DND-41 (cell line): ENCODE data around the gene CFAP251.

ENCODE experiments used
- ATAC-seq: fragments of 200-7000 bp; cut with Tn5 transposase; 3 replicates; pipeline ENCODE4 v1.9.1; 2021; ENCODE audit warnings: low read depth; ENCODE audit not compliant: insufficient read depth
- DNase-seq: peaks from one replicate; pipeline ENCODE4 v3.0.0-alpha.2; 2020
- H2AFZ ChIP-seq: 2 replicates; pipeline ENCODE4 v1.6.0; 2012; ENCODE audit warnings: low read depth, low read length
- H3K27ac ChIP-seq: 2 replicates; pipeline ENCODE4 v1.5.1; 2012; ENCODE audit warnings: low read length, inconsistent platforms
- H3K27me3 ChIP-seq: fragments of 200-600 bp; sonication (generic); 2 replicates; pipeline ENCODE4 v1.6.0; 2012; ENCODE audit warnings: low read length, mild to moderate bottlenecking, inconsistent platforms; ENCODE audit not compliant: insufficient read depth, poor library complexity
- H3K36me3 ChIP-seq: 2 replicates; pipeline ENCODE4 v1.5.1; 2012; ENCODE audit warnings: low read length, inconsistent platforms; ENCODE audit not compliant: insufficient read depth
- H3K4me1 ChIP-seq: 2 replicates; pipeline ENCODE4 v1.5.1; 2012; ENCODE audit warnings: mild to moderate bottlenecking, low read length; ENCODE audit not compliant: insufficient read depth
- H3K4me2 ChIP-seq: 2 replicates; pipeline ENCODE4 v1.6.0; 2012; ENCODE audit warnings: mild to moderate bottlenecking, moderate library complexity, low read length, inconsistent platforms; ENCODE audit not compliant: insufficient read depth
- H3K4me3 ChIP-seq, 2 experiments: fragments of 200-600 bp in 1 of 2; shearing (Covaris generic) in 1 of 2; 2 replicates each; pipeline ENCODE4 v1.5.1; 2012 to 2016; ENCODE audit warnings: inconsistent platforms in 2 of 2, low read length in 2 of 2, mild to moderate bottlenecking in 2 of 2, low read depth in 1 of 2, moderate library complexity in 1 of 2
- H3K79me2 ChIP-seq: 2 replicates; pipeline ENCODE4 v1.6.0; 2012; ENCODE audit warnings: low read length, inconsistent platforms; ENCODE audit not compliant: insufficient read depth
- H3K9ac ChIP-seq: 2 replicates; pipeline ENCODE4 v1.6.0; 2012; ENCODE audit warnings: low read depth, mild to moderate bottlenecking, inconsistent platforms, low read length, moderate library complexity
- H3K9me3 ChIP-seq: 2 replicates; pipeline ENCODE4 v1.5.1; 2012; ENCODE audit warnings: low read length, moderate library complexity, mild to moderate bottlenecking, inconsistent platforms; ENCODE audit not compliant: insufficient read depth, severe bottlenecking
- H4K20me1 ChIP-seq: 2 replicates; pipeline ENCODE4 v1.6.0; 2012; ENCODE audit warnings: low read length; ENCODE audit not compliant: insufficient read depth
- CTCF ChIP-seq: IDR thresholded peaks from 2 replicates; pipeline ENCODE4 v1.5.1; 2012; ENCODE audit warnings: borderline replicate concordance, low read length, moderate library complexity, mild to moderate bottlenecking; ENCODE audit not compliant: poor library complexity, severe bottlenecking; ENCODE audit errors: extremely low read depth
- EZH2 ChIP-seq: IDR thresholded peaks from 3 replicates; pipeline ENCODE4 v1.6.1; 2012; ENCODE audit warnings: borderline replicate concordance, low read depth, mild to moderate bottlenecking, moderate library complexity, low read length, inconsistent platforms; ENCODE audit not compliant: severe bottlenecking

CFAP251 gene

DNA sequence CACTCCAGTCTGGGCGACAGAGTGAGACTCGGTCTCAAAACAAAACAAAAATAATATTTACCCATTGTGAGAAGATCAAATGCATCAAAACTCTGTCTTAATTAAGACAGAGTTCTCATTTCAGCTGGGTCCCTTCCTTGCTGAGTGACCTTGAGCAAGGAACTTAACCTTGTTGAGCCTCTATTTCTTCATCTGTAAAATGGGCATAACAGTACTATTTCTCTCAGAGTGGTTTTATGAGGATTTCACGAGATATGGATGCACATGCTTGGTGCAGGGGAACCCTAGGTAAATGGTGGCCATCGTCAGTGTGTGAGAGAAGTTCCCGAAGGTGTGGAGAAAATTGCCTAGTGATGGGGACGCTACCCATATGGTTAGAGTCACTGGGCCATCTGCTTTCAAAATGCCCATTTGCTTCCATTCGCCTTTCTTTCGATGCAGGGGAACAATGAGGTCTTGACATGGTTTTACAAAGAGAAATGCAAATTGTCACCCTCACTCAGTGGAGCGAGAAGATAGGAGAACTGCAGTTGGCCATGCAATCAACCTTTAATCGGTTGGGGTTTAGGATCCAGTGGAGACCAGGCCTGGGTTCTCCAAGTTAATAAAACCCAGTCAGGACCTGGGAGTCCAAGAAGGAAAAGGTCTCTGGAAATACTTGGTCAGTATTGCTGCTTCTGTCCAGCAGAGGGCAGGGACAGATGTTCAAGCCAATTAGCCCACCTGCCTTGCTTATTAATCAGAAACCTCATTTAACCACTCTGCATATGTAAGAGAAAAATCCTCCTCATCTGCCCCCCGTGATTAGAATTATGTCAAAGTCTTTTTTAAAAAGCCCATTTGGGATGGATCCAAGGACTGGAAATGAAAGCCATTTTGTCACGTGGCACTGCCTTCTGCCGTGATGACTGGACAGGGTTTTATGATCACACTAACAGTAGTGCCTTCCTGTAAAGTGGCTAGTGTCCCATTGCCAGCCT lies 37.2 kb downstream of the CFAP251 start:
- no peak for DNase-seq

DNA sequence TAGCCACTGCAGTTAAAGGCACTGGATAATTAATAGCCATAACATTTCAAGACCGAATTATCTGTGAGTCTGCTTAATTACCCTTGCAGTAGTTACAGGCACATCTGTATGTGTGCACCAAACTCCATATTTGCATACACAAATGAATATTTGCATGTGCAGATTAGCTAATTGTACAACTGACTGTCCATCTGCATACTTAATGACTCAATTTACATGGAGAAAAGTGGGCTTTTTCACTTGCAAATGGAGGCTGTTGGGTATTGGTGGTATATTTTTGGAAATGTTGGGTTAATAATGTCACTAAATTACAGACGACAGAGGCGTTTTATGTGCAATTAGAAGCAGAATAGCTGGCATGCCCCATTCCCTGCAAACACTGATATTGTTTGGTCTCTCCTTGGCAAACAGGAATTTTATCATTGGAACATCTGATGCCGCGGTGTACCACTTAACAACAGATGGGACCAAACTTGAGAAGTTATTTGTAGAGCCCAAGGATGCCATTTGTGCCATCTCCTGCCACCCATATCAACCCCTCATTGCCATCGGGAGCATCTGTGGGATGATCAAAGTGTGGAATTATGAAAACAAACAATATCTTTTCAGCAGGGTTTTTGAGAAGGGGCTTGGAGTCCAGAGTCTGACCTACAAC lies 39.6 kb downstream of the CFAP251 start:
- Histone ChIP-seq H3K4me1 (no peaks in the 10 kb centered on the region), H3K27ac (no peak overlapping the region), H3K36me3 (no peaks in the 10 kb centered on the region), H3K4me3 (no peak overlapping the region), H3K79me2 (no peaks in the 10 kb centered on the region), H3K27me3 (no peaks in the 10 kb centered on the region), H2AFZ (no peak overlapping the region), H3K9me3 (no peaks in the 10 kb centered on the region), H3K9ac (no peak overlapping the region), H3K4me2 (no peak overlapping the region), H4K20me1 (no peaks in the 10 kb centered on the region)
- DNase-seq, result no peak
- TF ChIP-seq CTCF (no peak), EZH2 (no peak)
- no peak for ATAC-seq

More for the DNA sequence above, 37.2 kb downstream of the CFAP251 start:
- no peak overlapping the region for H3K9ac ChIP-seq
- no peak overlapping the region for H2AFZ ChIP-seq
- no peaks in the 10 kb centered on the region for H3K4me1 ChIP-seq
- no peaks in the 10 kb centered on the region for H4K20me1 ChIP-seq
- H3K9me3 ChIP-seq, result no peaks in the 10 kb centered on the region
- no peak for ATAC-seq
- no peaks in the 10 kb centered on the region for H3K79me2 ChIP-seq
- no peak overlapping the region for H3K27ac ChIP-seq
- no peak overlapping the region for H3K4me2 ChIP-seq
- H3K4me3 ChIP-seq, result no peak overlapping the region
- H3K27me3 ChIP-seq, result no peaks in the 10 kb centered on the region
- TF ChIP-seq CTCF (peak; percentile 43), EZH2 (no peak)
- no peaks in the 10 kb centered on the region for H3K36me3 ChIP-seq

DNA sequence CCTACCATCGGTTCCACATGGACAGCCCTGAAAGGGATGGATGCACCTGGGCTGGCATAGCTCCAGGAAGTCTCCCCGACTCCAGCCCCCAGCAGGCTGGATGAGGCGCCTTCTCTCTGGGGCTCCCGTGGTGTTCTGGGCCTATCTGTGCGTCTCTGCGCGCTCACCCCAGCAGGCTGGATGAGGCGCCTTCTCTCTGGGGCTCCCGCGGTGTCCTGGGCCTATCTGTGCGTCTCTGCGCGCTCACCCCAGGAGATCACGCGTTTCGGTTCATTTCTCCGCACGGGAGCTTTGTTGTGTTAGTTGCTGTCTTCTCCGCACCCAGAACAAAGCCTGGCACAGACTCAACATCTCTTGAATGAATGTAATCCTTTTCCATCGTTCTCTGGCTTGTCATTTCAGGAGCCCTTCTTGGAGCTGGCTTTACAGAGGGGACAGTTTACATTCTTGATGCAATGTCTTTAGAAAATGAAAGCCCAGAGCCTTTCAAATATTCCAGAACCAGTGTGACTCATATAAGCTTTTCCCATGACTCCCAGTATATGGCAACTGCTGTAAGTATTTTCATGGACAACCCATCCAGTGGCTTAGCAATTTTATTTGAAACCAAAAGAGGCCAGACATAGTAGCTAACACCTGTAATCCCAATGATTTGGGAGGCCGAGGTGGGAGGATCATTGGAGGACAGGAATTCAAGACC lies 40.3 kb downstream of the CFAP251 start:
- TF ChIP-seq EZH2 (no peak), CTCF (no peak)
- Histone ChIP-seq H3K4me1 (no peaks in the 10 kb centered on the region), H3K36me3 (no peaks in the 10 kb centered on the region), H3K9me3 (no peaks in the 10 kb centered on the region), H3K27ac (no peak overlapping the region), H3K4me2 (no peak overlapping the region), H2AFZ (no peak overlapping the region), H3K79me2 (no peaks in the 10 kb centered on the region), H3K27me3 (no peaks in the 10 kb centered on the region), H4K20me1 (no peaks in the 10 kb centered on the region), H3K4me3 (no peak overlapping the region), H3K9ac (no peak overlapping the region)
- no peak for DNase-seq
- no peak; the same call in 2 of the 3 replicates for ATAC-seq
